GM21576 (cell line): Measurements from ENCODE around the gene CENPU.
A peak's percentile ranks its signal among the peaks of the same experiment; 100 is the strongest.
"Not testable (repeated sequence)": the region's sequence is repeated elsewhere in the genome, so short reads cannot be mapped to it uniquely, and the experiment has no call there.

Experiments
- ATAC-seq: cut with Tn5 transposase; IDR thresholded peaks from one replicate; pipeline ENCODE4 v1.9.1; 2021; ENCODE audit warnings: mild to moderate bottlenecking, moderate library complexity; ENCODE audit not compliant: unreplicated experiment

The CENPU gene

GRCh38 chr4:184752496-184753275 lies 18.8 kb upstream of the CENPU start:
- no peak for ATAC-seq

- ATAC-seq: no peak
Measured at GRCh38 chr4:184751585-184751956, 17.7 kb upstream of the CENPU start.

GRCh38 chr4:184750926-184751584 lies 17.2 kb upstream of the CENPU start:
- ATAC-seq: no peak

GRCh38 chr4:184748251-184748652 lies 14.4 kb upstream of the CENPU start:
- ATAC-seq: no peak

DNA sequence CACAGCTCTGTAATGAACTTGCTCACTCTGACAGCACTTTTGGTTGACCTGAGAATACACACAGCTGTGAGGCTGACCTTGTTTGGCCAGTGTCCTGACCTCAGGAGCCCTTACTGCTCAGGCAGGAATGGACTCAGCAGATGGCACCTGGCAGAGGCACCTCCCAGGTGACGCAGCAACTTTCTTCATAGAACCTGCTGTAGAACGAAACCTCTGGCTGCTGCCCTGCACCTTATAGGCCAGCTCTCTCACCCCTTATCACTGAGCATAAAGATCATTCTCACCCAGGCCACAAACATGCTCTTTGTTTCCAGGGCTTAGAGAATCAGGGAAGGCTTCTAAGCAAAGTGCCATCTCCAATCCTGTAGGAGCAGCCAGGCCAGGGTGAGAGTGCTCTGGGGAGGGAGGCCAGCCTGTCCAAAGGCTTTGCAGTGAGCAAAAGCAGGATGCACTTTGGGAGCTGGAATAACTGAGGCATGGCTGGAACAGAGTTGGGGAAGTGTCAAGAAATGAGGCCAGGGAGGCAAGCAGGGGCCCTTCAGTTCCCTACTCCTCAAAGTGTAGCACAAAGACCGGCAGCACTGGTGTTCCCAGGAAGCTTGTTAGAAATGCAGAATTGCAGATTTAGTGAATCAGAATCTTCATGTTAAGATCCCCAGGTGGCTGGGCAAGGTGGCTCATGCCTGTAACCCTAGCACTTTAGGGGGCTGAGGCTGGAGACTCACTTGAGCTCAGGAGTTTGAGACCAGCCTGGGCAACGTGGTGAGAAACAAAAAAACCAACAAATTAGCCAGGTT lies 13.3 kb upstream of the CENPU start:
- no peak for ATAC-seq

DNA sequence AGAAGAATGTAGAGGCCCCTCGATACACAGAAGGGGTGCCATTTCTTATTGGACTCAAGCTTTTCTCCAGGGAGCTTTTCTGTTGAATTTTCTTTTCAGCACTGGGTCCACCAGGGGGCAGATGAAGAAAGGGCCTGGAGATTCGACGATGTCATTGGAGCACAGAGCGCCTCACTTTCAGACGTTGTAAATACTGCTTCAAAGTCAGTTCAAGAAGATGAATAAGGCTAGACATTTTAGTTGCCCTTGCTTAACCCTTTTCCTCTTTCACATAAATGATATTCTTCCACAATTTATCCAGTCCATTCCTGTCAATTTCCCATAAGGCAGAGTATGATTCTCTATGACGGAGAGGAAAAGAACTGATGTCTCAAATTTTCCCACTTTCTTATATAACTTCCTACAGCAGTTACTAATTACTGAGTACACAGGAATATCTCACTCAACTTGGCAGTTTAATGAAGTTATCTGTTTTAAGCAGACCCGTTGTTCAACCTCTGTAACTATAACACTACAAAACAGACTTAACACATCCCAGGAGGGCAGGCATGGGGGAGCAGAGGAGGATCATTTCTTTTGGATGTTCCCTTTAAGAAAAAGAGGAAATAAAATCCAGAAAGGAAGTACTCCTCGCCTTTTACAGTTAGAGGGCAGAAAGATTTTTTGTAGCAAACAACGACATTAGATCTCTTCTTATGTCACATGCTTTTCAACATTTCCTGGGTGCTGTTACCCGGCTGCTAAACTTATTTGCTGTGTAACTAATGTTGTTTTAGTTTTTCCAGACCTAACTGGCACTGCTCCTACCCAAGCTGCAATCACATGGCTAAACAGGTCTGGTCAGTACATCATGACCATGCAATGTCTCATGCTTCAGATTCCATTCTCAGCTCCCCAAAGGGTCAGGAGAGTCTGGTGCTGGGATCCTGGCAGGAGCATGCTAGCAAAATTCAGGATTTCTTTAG lies 12.2 kb upstream of the CENPU start:
- peak; percentile 58 for ATAC-seq

DNA sequence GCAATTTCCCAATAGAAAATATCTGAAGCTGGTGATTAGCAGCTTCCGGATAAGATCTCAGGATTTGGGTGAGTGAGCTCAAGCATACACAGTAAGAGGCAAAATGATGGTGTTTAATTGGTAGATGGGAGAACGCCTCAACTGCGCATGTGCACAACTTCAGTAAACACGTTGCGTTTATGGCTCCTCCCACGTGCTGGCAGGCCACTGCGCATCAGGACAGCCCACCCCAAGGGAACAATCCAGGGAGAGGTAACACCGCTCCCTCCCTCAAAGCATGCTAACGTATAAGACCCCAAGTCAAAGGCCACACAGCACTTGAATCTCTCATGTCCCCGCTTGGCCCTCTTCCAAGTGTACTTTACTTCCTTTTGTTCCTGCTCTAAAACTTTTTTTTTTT lies 10.3 kb upstream of the CENPU start:
- ATAC-seq: no peak

GRCh38 chr4:184743650-184744049 lies 9.8 kb upstream of the CENPU start:
- no peak for ATAC-seq

DNA sequence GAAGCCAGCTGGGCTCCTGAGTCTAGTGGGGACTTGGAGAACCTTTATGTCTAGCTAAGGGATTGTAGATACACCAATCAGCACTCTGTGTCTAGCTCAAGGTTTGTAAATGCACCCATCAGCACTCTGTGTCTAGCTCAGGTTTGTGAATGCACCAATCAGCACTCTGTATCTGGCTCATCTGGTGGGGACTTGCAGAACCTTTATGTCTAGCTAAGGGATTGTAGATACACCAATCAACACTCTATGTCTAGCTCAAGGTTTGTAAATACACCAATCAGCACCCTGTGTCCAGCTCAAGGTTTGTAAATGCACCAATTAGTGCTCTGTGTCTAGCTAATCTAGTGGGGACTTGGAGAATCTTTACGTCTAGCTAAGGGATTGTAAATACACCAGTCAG lies 7.8 kb upstream of the CENPU start:
- not testable (repeated sequence) for ATAC-seq

- ATAC-seq: no peak
Measured at GRCh38 chr4:184740980-184741391, 7.1 kb upstream of the CENPU start.

DNA sequence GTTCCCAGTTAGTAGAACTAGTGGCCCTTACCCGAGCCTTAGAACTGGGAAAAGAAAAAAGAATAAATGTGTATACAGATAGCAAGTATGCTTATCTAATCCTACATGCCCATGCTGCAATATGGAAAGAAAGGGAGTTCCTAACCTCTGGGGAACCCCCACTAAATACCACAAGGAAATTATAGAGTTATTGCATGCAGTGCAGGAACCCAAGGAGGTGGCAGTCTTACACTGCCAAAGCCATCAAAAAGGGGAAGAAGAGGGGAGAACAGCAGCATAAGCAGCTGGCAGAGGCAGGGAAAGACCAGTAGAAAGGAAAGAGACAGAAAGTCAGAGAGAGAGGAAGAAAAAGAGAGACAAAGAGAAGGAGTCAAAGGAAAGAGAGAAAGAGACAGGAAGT lies 5.7 kb upstream of the CENPU start:
- ATAC-seq: not testable (repeated sequence)

- no peak for ATAC-seq
Measured at GRCh38 chr4:184734758-184735157, 862 bp upstream of the CENPU start.

- ATAC-seq: no peak
Measured at GRCh38 chr4:184732126-184732525, 1.8 kb downstream of the CENPU start.

DNA sequence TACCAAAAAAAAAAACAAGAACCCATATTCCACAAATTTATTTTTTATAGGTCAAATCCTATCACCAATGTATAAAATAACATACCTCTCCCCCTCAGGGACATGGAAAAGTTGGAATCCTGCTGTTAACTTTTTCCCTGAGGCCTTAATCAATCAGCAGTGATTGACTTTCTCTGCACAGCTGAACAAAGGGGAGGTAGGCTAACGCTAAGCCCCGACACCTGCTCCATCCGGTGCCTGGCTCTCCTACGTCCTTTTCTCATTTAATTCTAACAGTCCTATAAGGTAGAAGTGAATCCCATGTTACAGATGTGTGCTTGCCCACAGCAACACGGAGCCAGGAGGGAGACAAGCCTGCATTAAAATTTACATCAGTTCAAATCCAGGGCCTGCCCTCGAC lies 2.8 kb downstream of the CENPU start:
- no peak for ATAC-seq

GRCh38 chr4:184729946-184730345 lies 4.0 kb downstream of the CENPU start:
- ATAC-seq: no peak

- no peak for ATAC-seq
Measured at GRCh38 chr4:184728858-184729257, 5.0 kb downstream of the CENPU start.

GRCh38 chr4:184727430-184727829 lies 6.5 kb downstream of the CENPU start:
- no peak for ATAC-seq

DNA sequence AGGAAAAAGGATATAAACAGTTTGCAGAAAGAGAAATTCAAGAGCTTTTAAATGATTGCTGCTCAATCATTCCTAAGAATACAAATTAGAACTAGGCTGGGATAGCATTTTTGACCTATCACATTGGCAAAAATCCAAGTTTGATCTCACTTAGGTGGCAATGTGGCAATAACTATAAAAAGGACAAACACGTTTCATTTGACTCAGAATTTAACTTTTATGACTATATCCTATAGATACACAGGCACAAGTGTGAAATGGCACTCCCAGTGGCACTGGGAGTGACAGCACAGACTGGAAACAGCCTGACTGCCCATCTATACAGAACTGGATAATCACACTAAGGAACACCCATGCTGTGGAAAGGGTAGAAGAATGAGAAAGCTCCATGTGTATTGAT lies 11.1 kb downstream of the CENPU start:
- ATAC-seq: no peak

DNA sequence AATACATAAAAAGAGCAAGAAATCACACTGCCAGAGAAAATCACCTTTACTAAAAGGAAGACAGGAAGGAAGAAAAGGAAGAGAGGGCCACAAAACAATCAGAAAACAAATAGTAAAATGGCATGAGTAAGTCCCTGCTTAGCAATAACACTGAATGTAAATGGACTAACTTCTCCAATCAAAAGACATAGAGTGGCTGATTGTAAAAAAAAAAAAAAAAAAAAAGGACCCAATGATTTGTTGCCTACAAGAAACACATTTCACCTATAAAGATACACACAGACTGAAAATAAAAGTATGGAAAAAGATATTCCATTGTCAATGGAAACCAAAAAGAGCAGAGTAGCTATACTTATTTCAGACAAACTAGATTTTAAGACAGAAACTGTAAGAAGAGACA lies 12.6 kb downstream of the CENPU start:
- no peak for ATAC-seq

DNA sequence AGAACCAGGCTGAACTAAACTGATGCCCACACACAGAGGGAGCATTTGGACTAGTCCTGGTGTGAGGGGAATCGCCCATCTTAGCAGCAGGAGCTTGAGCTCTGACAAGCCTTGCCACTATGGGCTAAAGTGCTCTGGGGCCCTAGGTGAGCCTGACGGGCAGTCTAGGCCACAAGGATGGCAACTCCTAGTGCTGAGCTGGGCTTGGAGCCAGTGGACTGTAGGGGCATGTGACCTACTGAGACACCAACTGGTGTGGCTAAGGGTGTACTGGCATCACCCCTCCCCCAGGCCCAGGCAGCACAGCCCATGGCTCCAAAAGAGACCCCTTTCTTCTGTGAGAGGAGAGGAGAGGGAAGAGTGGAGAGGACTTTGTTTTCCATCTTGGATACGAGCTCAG lies 14.5 kb downstream of the CENPU start:
- no peak for ATAC-seq

DNA sequence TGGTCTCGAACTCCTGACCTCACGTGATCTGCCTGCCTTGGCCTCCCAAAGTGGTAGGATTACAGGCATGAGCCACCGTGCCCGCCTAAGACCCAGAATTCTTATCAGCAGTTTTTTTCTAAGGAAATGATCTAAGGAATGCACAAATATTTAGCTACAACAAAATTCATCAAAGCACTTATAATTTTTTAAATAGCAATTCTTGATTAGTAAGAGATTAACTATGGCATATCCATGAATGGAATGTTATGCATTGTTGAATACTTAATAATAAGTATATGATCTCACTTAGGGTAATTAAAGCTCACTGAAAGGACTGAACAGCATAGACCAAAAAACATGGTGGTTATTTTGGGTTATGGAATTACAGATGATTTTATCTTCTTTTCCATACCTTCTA lies 18.4 kb downstream of the CENPU start:
- ATAC-seq: no peak
